NCI-H1417 (cell line): ENCODE measurements around the gene SMLR1.

ENCODE experiments used
- DNase-seq, 3 experiments: peaks; one replicate each; lab custom pipeline; 2025; lab: John Stamatoyannopoulos, UW

The SMLR1 gene

GRCh38 chr6:130825772-130826441, 1.3 kb upstream of the SMLR1 start:
- DNase-seq = peak in 1 of 3 experiments; percentile 16

DNA sequence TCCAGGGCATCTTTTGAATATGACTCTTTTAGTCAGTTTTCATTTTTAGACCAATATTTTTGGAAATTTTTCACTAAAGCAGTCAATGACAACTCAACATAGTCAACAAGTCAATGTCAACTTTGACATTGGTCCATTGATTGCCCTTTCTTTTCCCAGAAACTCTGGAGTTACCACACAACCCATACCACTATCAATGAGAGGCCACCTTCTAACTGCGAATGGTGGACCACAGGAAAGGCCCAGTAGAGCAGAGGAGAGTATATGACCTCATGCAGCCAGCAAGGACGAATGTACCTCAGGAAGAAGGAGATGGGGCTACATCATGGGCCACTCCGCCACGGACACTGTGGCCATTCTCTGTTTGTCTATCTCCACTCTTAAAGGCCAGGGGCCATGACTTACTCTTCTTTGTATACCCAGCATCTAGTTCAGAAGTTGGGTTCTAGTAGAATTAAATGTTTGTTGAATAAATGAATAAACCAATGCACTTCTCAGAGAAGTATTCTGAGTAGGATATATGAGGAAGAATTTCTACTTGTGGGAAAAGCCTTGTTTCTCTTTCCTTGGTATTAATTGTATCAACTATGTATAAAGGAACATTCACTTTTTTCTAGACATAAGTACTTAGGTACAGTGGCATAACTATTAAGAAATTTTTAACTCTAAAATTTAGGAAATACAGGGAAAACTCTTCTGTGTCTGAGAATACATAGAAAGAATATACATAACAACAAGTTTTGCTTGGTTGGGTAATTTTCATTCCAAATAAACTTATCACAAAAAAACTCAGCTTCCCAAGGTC, 562 bp upstream of the SMLR1 start:
- no peak for DNase-seq

- no peak for DNase-seq
These were observed 2.2 kb downstream of the SMLR1 start for GRCh38 chr6:130829333-130829910.

DNA sequence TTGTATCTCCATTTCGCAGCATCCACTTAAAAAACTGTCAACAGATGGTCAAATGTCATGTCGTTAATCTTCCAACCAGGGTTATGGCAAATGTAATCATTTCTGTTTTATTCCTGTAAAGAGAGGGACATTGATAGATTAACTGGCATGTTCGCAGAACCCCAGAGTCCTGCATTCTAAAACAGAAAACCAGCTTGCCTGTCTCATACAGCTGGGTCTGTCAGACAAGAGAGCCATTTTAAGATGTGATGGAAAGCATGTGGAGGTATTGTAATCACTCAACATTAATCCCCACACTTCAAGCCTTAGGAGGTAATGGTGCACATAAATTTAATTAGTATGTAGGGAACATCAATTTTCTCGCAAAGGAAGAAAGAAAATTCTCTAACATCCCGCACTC, 4.4 kb downstream of the SMLR1 start:
- peak in 1 of 3 experiments; percentile 27 for DNase-seq

- no peak for DNase-seq
These were observed 6.4 kb downstream of the SMLR1 start for GRCh38 chr6:130833569-130833968.

DNA sequence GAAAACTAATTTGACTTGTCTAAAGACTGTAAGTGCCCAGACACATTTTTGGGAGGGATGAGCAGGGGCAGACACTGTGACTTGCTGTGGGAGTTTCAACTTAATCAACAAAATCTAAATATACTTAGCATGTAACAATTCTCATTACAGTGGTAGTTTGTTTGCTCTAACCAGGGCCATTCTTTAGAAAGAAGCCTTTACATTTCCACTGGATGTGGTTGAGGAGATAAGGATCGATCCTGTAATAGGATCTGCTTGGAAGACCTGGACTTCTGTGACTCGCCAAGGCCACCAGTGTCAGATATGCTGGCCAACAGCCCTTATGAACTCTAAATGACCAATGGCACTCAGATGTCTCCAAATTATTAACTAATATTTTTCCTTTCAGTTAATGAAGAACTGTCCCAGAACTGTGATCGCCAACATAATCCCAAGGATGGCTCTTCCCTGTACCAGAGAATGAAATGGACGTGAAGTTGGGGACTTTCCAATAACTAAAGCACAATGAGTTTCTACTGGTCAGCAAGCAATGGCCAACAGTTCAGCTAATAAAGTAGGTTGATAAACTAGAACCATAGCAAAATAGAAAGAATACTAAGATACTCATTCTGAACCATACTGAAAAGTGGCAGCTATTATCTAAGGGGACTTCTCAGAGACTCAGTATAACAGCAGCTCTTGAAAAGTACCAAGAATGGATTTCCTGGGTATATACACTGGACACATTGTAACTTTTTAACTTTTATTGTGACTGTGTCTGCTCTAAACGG, 7.5 kb downstream of the SMLR1 start:
- DNase-seq = no peak

DNA sequence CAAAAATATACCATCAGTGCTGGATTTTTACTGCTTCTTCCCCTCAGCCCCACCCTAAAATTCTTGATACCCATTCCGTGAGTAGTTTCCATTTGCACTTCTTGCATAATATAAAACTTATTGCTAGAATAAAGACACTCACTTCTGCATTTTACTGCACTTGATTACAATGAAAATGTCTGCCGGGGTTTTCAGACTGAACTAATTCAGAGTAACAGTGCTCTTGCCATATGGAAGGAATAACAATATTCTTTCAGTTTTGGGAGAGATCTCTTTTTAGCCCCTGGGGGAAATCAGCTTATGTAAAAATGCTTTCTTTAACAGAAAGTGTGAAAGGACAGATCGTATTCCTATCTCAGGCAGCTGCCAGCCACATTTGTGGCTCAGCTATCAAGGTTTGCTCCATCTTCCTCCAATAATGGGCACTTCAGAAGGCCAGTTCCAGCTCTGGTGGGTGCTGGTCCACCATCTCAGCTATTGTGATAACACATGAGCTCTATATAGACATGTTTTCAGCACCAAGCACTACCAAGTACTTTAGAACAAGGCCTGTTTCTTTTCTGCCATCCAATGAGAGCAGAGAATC, 8.9 kb downstream of the SMLR1 start:
- DNase-seq = no peak

DNA sequence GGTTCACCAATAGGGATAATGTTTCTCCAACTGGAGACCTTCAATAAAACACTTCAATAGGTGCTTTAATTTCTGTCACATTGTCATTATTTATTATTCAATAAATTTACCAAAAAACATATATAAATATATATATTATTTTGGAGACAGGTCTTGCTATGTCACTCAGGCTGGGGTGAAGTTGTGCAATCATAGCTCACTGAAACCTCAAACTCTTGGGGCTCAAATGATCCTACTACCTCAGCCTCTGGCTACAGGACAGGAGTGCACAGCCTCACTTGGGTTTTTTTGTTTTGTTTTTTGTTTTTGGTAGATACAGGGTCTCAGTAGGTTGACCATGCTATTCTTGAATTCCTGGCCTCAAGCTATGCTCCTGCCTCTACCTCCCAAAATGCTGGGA, 9.9 kb downstream of the SMLR1 start:
- DNase-seq = no peak

GRCh38 chr6:130838250-130838860, 11.1 kb downstream of the SMLR1 start:
- no peak for DNase-seq

GRCh38 chr6:130838951-130839350, 11.7 kb downstream of the SMLR1 start:
- no peak for DNase-seq

DNA sequence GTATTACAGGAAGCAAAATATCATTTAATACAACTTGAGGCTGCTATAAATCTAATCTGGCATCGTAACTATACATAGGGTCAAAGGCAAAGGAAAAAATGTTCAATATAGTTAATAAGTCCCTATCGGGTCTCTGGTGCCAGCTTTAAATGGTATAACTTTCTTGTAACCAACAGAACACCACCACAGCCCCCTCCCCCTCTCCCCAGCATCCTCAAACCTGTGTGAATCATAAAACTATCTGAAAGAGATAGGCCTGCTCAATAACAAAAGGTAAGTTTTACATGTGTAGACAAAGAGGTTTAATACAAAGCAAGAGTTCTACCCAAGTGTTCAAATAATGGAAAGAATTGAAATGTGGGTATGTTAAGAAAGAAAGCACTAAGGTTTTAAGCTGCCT, 12.2 kb downstream of the SMLR1 start:
- DNase-seq = no peak

DNA sequence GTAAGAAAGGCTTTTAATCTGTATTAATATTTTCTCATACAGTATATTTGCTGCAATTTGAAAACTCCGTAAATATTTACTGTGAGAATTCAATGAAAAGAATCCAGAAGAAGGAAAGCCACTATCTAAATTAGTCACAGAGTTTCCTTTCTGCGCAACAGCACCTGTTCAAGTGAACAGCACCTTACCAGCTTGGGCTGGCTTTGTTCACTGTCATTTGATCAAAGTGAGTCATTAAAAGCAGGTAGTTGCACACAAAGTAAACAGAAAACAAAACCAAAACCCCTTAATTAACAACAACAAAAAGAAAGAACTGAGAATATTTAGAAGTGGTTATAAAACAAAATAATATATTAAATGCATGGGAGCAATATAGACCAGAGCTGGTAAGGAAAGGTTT, 12.8 kb downstream of the SMLR1 start:
- peak in 2 of 3 experiments; percentile 14 to 57 for DNase-seq

DNA sequence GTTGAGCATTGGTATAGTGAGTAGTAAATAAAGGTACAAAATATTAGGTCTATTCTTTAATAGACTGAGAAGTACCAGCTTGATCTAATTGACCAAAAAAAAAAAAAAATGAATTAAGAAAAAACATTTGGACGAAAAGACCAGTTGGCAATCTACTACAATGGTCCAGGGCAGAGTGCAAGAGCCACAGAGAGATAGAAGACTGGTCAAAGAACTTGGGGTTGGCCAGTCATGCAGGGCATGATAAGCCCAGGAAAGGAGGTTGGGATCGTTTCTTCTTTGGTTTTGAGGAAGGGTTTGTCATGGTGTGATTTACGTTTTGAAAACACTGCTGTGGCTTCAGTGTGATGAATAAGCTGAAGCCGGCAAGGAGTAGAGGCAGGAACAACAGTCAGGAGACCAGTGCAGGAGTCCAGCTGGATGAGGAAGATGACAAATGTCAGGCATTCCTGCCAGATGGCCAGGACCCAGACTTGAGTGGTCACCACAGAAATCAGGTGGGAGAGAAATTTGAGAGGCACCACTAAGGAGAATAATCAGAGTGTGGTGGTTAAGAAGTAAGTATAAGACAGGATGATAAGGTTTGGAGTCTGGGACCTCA, 14.0 kb downstream of the SMLR1 start:
- DNase-seq = no peak

- peak; percentile 4 to 84 (median 27) for DNase-seq
These were observed 16.5 kb downstream of the SMLR1 start for GRCh38 chr6:130843575-130844320.

- no peak for DNase-seq
These were observed 19.3 kb downstream of the SMLR1 start for GRCh38 chr6:130846501-130846900.

- DNase-seq = peak in 1 of 3 experiments; percentile 15
These were observed 20.1 kb downstream of the SMLR1 start for GRCh38 chr6:130847001-130847910.

DNA sequence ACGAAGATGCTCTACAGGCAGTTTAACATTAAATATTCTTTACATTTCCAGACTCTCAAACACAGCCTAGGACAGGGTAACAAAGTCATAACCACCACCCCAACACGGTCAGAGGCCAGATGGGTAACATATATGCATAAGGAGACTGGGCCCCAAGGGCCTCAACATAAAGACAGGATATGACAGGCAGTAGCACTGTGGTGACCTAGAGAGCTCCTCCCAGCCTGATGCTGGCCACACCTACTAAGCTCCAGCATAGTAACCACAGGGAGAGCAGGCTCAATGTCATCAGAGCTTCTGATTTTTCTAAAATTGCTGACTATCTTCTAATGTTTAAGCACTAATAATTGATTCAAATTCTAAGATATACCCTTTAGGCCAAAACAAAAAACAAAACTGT, 21.7 kb downstream of the SMLR1 start:
- no peak for DNase-seq

GRCh38 chr6:130849594-130849993, 22.4 kb downstream of the SMLR1 start:
- peak in 1 of 3 experiments; percentile 42 for DNase-seq

- no peak for DNase-seq
These were observed 23.8 kb downstream of the SMLR1 start for GRCh38 chr6:130851026-130851425.
